ENCODE data around the gene CADM1.

DNA sequence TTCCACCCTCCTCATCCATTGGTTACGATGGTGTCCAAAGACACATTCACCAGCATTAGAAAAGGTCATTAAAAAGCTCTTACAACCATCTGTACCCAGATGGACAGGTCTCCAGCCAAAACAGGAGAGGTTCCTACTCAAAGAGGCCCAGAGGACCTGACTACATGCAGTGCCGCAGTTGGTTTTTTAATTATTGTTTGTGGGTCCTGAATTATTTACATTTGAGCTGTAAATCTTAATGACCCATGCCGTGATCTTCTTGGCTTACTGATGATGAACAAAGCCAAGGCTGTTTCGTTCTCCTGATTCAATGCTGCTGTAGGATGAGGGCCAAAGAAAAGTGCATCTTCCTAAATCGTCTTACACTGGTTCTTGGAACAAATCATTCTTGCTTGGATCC, 83.7 kb downstream of the CADM1 start:
- TF ChIP-seq IRF4 (IDR thresholded peaks at IDR 0.05; ENCODE audit: low read depth, low read length) (no peak), EZH2 (IDR thresholded peaks at IDR 0.05; ENCODE audit: borderline replicate concordance, control insufficient read depth, low read depth, low read length) (no peak), POLR2AphosphoS5 (IDR thresholded peaks at IDR 0.05; ENCODE audit: low read length) (no peak), GABPA (IDR thresholded peaks at IDR 0.05; ENCODE audit: low read depth) (no peak), MEF2B (IDR thresholded peaks at IDR 0.05; ENCODE audit: partially characterized antibody, poor library complexity, severe bottlenecking) (no peak), BHLHE40 (IDR thresholded peaks at IDR 0.05; ENCODE audit: borderline replicate concordance in 1 of 2, low read depth in 2 of 2, low read length in 1 of 2) (no peak), NFYB (IDR thresholded peaks at IDR 0.05; ENCODE audit: insufficient read depth, low read depth, low read length) (no peak), CHD4 (IDR thresholded peaks at IDR 0.05) (no peak), SIN3A (IDR thresholded peaks at IDR 0.05; ENCODE audit: low read depth, low read length) (no peak), EP300 (IDR thresholded peaks at IDR 0.05; ENCODE audit: borderline replicate concordance in 1 of 2, control insufficient read depth in 1 of 2, low read depth in 2 of 2, low read length in 2 of 2) (no peak), POLR2A (IDR thresholded peaks at IDR 0.05; ENCODE audit: low read depth, low read length) (no peak), SIX5 (IDR thresholded peaks at IDR 0.05; ENCODE audit: low read depth, low read length, severe bottlenecking) (no peak)
- TF ChIP-seq, protein P1, sequence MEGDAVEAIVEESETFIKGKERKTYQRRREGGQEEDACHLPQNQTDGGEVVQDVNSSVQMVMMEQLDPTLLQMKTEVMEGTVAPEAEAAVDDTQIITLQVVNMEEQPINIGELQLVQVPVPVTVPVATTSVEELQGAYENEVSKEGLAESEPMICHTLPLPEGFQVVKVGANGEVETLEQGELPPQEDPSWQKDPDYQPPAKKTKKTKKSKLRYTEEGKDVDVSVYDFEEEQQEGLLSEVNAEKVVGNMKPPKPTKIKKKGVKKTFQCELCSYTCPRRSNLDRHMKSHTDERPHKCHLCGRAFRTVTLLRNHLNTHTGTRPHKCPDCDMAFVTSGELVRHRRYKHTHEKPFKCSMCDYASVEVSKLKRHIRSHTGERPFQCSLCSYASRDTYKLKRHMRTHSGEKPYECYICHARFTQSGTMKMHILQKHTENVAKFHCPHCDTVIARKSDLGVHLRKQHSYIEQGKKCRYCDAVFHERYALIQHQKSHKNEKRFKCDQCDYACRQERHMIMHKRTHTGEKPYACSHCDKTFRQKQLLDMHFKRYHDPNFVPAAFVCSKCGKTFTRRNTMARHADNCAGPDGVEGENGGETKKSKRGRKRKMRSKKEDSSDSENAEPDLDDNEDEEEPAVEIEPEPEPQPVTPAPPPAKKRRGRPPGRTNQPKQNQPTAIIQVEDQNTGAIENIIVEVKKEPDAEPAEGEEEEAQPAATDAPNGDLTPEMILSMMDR (IDR thresholded peaks at IDR 0.05 in 2 of 3, conservative IDR thresholded peaks at IDR 0.05 in 1 of 3; ENCODE audit: control insufficient read depth in 2 of 3, extremely low read depth in 1 of 3, insufficient read depth in 1 of 3, low read depth in 3 of 3, low read length in 3 of 3) = no peak
- TF ChIP-seq, protein P2, sequence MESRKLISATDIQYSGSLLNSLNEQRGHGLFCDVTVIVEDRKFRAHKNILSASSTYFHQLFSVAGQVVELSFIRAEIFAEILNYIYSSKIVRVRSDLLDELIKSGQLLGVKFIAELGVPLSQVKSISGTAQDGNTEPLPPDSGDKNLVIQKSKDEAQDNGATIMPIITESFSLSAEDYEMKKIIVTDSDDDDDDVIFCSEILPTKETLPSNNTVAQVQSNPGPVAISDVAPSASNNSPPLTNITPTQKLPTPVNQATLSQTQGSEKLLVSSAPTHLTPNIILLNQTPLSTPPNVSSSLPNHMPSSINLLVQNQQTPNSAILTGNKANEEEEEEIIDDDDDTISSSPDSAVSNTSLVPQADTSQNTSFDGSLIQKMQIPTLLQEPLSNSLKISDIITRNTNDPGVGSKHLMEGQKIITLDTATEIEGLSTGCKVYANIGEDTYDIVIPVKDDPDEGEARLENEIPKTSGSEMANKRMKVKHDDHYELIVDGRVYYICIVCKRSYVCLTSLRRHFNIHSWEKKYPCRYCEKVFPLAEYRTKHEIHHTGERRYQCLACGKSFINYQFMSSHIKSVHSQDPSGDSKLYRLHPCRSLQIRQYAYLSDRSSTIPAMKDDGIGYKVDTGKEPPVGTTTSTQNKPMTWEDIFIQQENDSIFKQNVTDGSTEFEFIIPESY (IDR thresholded peaks at IDR 0.05) = no peak
